Superior temporal gyrus (tissue), 1 donor: ENCODE data around the gene TCERG1L.

Source experiments
- DNase-seq: peaks from one replicate; pipeline ENCODE4 v3.0.0-alpha.2; 2016; ENCODE audit errors: extremely low spot score

TCERG1L gene

GRCh38 chr10:131100418-131101410 is 210.8 kb downstream of the TCERG1L start:
- DNase-seq, result peak; percentile 21

DNA sequence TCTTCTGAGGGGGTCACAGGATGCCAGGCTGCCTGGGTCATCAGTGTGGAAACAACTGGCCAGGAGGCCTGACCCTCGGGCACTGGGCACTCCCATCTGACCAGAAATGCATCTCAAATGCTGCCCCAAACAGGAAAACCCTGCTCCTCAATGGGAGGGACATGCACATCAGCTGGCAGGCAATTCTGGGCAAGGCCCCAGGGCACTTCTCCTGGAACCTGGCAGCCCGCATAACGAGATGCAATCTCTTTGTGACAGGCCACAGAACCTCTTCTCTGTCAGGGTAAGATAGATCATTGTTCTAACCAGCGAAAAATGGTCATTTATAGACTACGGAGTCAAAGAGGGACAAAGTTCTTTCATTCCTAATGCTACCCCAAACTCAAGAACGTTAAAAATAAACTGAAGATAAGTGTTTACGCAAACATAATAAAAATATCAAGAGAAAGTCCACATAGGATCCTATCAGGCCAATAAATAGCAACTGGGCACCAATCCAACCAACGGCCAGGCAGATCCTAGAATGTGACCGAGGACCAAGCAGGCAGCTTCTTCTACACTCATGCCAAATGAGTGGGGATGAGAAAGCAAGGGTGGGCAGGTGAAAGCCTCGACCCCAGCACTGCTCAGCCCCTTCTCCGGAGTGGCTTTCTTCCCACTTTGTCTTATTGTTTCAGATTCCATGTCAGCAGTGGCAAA is 212.3 kb downstream of the TCERG1L start:
- no peak for DNase-seq

- DNase-seq, result no peak
Observed at GRCh38 chr10:131098416-131098952, 213.0 kb downstream of the TCERG1L start.

DNA sequence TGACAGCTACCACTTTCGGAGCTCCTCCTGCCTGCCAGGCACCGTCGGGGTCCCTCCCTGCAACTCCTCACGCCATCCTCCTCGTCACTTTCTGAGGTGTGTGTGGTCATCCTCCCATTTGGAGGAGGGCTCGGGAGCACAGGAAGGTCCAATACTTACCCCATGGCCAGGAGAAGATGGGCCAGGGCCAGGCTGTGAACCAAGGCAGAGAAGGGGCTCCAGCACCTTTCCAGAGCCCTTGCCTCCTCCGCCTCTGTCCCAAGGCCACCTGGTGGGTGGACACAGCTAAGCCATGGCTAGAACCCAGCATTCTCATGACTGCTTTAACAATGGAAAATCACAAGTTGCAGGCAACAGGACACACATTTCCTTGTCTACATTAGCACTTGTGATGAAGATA is 215.5 kb downstream of the TCERG1L start:
- DNase-seq, result no peak

DNA sequence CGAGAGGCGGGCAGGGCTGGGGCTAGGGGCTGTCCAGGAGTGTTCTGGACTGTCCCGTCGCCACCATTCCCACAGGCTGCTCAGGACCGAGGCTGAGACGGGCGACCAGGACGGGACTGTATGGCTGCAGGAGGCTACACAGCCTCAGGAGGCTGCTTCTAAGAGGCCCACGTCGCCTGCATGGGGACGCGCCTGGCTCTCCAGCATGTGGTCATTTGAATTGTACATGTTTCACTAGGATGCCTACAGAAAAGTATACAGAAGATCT is 216.3 kb downstream of the TCERG1L start:
- DNase-seq, result no peak

DNA sequence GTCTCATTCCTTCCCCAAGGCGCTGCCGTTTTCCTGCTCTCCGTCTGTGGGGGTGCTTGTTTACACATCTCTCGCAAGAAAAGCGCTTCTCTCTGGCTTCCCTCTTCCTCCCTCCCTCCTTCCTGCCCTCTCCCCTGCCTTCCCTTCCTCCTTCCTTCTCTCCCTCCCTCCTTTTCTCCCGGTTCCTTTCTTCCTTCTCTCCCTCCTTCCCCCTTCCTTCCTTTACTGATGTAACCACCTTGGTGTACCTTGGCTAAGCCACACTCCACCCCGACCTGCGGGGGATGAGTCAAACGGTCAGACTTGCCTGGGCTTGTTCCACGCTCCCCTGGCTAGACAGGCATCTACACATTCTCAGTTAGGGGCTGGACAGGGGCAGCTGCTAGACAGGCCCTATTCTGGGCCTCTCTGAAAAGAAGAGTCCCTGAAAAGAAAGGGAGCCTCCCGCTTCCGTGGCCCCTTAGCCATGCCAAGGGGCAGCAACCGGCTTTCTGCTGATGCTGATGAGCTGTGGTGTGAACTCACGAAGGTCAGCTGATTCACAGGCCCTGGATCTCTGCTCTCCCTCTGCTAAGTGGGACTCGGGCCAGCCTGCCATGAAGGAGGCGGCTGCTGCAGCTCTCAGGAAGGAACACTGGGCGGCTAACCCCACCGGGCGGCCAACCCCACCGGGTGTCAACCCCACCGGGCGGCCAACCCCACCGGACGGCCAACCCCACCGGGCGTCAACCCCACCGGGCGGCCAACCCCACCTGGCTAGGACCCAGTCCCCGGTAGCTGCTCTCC is 216.8 kb downstream of the TCERG1L start:
- no peak for DNase-seq

GRCh38 chr10:131093795-131094366 is 217.6 kb downstream of the TCERG1L start:
- no peak for DNase-seq

DNA sequence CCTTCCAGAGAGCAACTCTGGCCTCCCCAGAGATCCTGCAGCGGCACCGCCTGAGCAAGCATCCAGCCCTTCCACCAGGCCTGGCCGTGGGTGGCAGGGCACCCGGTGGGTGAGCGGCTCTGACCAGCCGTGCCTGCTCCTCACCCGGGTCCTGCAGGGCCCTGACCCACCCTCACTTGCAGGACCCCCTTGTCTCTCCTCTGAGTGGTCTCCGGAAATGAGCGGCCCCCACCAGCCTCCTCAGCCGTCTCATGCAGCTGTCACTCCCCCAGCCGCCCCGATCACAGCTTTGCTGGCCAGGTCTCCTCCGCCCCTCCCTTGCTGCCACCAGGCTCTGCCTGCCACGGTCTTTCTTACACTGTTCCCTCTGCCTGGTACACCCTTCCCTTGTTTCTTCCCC is 218.2 kb downstream of the TCERG1L start:
- no peak for DNase-seq

GRCh38 chr10:131092876-131093275 is 218.6 kb downstream of the TCERG1L start:
- DNase-seq, result no peak

- no peak for DNase-seq
Observed at GRCh38 chr10:131092386-131092785, 219.1 kb downstream of the TCERG1L start.

- no peak for DNase-seq
Observed at GRCh38 chr10:131091682-131092081, 219.8 kb downstream of the TCERG1L start.

GRCh38 chr10:131090761-131091661 is 220.5 kb downstream of the TCERG1L start:
- no peak for DNase-seq

DNA sequence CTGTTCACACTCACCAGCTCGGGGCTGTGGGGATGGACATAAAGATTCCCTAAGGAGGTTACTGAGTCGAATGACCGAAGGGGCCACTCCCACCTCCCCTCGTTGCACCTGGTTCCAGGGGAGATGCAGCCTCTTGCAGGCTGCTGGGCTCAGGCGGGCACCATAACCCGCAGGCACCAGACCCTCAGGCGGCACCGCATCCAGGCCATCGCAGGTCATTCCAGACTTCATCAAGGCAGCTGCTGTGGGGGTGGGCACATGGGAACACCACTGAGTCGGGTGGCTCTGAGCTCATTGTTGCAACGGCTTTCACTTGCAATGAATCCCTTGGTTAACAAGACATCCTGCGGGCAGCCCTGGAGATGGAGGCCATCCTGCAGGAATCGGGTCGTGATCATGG is 221.7 kb downstream of the TCERG1L start:
- no peak for DNase-seq

GRCh38 chr10:131089150-131089549 is 222.4 kb downstream of the TCERG1L start:
- no peak for DNase-seq

DNA sequence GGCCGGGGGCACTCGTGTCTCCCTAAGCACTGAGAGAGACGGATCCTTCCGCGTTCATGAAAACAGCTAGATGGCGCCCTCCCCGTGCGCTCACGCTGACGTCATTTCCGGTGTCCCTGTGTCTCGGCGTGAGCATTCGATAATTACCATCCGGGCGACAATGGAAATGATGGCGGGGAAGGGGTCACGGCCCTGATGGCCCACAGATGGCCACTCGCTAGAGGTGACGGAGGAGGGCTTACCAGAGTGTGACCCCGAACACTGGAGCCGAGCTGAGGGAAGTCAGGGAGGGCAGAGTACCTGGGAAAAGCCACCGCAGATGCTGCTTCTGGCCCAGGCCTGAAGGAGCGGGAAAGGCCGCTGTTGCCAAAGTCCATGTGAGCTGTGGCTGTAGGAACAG is 222.9 kb downstream of the TCERG1L start:
- no peak for DNase-seq

DNA sequence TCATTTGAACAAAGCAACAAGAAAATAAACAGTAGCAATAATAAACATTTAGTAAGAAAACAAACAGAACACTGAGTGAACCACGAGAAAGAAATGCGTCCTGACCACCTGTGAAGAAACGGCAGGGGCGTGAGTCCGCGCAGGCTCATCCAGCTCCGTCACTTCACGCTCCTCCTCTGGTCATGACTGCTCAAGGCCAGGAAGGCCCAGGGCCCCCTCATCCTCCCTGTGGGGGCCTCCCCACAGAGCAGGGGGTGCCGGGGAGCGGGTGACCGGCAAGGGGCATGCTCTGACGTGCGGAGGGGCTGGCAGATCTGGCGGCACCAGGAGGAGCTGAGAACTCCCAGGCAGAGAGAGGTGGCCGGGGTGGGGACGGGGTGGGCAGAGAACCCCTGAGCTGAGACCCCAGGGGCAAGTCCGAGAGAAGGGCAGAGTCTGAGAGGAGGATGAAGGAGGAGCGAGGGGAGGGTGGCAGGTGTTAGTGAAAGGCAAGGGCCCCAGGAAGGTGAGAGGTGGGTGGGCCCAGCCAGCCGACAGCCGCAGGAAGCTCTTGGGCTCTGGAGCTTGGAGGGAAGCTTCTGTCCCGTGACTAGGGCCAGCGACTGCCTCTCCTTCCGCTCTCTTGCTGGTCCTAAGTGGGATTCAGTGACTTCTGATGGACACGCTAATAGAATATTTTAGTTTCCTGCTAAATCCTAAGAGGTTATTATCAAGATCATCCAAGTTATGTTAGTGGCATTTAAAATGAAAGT is 223.9 kb downstream of the TCERG1L start:
- DNase-seq, result no peak

GRCh38 chr10:131086511-131086910 is 225.0 kb downstream of the TCERG1L start:
- no peak for DNase-seq

DNA sequence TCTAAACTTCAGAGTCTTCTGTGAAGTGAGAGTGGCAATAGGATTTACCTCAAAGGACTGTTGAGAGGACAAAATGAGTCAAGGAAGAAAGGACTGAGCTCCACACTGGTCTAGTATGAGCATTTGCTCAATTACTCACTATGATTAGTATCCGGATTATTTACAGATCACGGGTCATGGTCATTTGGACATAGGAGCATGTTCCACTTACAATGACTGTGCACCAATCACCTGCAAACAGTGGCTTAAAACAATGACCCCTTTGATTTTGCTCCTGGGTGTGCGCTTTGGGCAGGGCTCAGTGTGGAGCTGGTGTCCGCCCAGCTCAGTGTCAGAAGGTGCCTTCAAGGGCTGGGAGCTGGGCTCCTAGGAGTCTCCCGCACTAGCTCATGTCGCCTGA is 225.4 kb downstream of the TCERG1L start:
- DNase-seq, result no peak

GRCh38 chr10:131085091-131085860 is 226.2 kb downstream of the TCERG1L start:
- DNase-seq, result no peak
